ENCODE data around the gene AGRN.

Gene AGRN

DNA sequence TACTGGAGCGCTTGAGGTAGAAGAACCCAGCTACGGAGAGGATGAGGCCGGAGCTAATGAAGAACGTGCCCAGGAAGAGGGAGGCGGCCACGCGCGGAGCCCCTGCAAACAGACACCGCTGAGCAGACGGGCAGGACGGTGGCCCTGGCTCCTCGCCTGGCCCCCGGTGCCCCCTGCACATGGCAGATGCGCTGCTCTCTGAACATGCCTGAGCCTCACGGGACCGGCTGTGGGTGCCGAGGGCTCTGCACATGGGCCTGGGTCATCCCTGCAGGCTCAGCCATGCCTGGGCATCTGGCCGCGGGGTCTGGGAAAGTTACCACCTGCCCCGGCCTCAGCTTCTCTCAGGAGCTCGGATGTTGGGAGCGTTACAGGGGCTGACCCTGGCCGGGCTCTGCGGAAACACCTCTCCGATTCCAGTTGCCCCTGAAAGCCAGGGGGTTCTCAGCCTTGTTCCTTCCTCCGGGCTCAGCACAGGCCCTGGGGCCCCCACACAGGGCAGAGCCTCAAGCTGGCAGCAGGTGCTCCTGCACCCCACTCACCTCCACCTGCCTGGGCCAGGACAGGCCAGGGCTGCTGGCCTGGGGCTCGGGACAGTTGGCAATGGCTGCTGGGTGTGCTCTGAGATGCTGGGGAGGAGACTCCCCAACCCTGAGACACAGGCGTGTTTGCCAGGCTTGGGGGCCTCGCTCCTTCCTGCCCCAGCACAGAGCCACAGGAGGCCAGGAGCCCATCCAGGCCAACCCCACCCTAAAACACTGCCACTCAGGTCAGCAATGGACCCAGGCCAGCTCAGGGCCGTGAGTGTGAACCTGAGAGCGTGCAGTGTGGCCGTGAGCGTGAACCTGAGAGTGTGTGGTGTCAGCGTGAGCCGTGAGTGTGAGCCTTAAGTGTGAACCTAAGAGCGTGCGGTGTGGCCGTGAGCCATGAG, 66.3 kb downstream of the AGRN start:
- DNase-seq (ENCODE audit: low read depth), result no peak
- H3K4me3 ChIP-seq (ENCODE audit: low read length), result no peak overlapping the region
- TF ChIP-seq, protein P1, sequence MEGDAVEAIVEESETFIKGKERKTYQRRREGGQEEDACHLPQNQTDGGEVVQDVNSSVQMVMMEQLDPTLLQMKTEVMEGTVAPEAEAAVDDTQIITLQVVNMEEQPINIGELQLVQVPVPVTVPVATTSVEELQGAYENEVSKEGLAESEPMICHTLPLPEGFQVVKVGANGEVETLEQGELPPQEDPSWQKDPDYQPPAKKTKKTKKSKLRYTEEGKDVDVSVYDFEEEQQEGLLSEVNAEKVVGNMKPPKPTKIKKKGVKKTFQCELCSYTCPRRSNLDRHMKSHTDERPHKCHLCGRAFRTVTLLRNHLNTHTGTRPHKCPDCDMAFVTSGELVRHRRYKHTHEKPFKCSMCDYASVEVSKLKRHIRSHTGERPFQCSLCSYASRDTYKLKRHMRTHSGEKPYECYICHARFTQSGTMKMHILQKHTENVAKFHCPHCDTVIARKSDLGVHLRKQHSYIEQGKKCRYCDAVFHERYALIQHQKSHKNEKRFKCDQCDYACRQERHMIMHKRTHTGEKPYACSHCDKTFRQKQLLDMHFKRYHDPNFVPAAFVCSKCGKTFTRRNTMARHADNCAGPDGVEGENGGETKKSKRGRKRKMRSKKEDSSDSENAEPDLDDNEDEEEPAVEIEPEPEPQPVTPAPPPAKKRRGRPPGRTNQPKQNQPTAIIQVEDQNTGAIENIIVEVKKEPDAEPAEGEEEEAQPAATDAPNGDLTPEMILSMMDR (conservative IDR thresholded peaks at IDR 0.05; ENCODE audit: low read length), result no peak

DNA sequence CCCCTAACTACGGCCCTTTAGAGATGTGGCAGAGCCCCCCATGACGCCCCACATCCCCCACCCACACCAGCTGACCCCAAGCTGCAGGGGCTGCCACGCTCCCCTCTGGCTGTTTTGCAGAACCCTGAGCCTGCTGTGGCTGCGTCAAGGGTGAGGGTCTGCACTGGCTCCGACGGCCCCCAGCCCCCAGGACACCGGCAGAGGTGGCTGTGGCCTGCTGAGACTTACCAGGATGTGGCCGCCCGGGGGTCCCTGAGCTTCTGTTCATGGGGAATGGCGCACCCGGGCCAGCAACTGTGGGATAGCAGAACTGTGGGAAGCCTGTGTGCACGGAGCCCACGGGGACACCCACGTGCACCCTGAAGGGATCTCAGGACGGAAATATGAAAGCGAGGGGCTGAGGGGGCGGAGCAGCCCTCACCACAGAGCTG, 67.0 kb downstream of the AGRN start:
- no peak for DNase-seq (ENCODE audit: low read depth)
- TF ChIP-seq, protein P1 (conservative IDR thresholded peaks at IDR 0.05; ENCODE audit: low read length), result no peak
- H3K4me3 ChIP-seq (ENCODE audit: low read length), result no peak overlapping the region

DNA sequence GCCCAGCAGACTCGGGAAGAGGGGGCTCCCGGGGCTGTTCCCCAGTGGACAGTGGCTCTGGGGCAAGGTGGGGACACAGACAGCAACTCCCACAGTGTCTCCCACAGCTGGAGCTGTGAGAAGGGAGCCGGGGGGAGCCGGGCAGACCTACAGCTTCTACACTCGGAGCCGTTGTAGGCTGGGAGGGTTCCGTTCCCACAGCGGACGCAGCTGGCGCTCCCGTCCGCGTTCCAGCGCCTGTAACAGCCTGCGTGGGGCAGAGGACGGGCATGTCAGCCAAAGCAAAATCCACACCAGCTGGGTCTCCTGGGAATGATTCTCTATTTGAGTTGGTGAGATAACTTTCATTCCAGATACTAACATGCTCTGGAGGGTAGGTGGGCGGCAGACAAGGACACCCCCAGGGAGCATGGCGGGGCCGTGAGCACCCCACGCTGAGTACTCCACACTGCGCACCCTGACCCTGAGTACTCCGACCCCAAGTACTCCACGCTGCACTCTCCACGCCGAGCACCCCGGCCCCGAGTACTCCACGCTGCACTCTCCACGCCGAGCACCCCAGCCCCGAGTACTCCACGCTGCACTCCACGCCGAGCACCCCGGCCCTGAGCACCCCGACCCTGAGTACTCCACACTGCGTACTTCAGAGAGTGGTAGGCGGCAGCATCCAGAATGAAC, 67.6 kb downstream of the AGRN start:
- DNase-seq (ENCODE audit: low read depth), result no peak
- TF ChIP-seq, protein P1 (conservative IDR thresholded peaks at IDR 0.05; ENCODE audit: low read length), result no peak
- no peak overlapping the region for H3K4me3 ChIP-seq (ENCODE audit: low read length)

DNA sequence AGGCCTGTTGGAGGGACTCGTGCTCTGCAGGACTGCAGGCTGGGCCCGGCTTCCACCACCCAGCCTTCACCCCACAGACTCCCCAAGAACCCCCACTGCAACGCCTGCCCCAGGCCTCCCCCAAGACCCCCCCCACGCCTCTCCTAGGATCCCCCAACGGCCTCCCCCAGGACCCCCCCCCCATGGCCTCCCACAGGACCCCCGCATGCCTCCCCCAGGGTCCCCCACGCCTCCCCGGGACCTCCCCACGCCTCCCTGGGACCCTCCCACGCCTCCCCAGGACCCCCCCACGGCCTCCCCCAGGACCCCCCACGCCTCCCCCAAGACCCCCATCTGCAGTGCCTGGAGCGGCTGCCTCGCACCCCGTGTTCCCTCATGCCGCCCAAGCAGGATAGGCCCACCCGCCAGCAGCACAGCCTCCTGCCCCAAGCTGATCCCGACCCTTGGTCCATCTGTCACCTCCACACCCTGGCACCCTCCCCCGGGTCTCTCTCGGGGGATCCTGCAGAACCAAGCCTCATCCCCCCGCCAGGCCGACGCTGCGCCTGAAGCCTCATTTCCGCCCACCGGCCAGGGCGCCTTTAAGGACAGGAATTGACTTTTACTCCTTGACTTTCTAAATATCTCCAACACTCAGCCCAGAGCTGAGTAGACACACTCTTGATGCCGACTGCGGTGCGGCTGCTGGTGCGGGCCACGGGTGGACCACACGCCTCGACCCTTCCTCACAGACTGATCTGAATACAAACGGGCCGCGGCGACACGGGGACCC, 68.3 kb downstream of the AGRN start:
- no peak overlapping the region for H3K4me3 ChIP-seq (ENCODE audit: low read length)
- DNase-seq (ENCODE audit: low read depth), result no peak
- TF ChIP-seq, protein P1 (conservative IDR thresholded peaks at IDR 0.05; ENCODE audit: low read length), result no peak

DNA sequence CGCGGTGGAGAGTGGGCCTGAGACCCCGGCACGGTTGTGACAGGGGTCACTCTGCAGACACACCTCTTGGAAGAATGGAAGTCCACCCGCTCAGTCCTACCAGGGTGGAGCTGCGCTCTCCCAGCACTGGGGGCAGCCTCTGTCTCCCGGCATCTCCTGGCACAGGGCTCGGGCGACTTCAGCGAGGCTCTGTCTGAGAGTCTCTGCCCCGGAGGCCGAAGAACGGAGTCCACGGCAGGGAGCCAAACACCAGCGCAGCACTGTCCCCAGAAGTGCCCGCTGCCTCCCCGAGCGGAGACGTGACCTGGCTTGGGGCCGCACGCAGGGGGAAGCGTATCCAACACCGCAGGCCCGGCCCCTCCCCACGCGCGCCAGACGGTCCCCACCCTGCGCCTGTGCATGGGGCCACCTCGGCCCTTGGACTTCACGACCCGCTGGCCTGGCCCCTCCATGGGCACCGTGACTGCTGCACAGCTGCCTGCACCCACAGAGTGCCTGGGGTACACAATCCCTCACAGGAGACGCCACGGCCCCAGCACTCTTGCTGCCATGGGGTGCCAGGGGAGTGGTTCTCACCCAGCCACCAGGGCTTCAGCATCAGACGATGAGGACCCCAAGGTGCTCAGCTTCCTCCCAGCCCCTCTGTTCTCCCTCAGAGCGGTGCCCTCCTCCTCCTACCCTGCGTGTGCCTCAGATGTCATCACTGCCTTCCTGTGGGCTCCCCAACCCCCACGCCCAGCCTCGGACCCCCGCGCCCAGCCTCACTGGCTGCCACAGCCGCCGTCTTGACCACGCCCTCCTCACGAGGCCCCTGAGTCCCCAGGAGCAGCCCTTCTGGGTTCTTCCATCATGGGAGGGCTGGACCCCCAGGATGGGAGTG, 69.1 kb downstream of the AGRN start:
- TF ChIP-seq, protein P1 (conservative IDR thresholded peaks at IDR 0.05; ENCODE audit: low read length), result no peak
- no peak overlapping the region for H3K4me3 ChIP-seq (ENCODE audit: low read length)
- DNase-seq (ENCODE audit: low read depth), result no peak

DNA sequence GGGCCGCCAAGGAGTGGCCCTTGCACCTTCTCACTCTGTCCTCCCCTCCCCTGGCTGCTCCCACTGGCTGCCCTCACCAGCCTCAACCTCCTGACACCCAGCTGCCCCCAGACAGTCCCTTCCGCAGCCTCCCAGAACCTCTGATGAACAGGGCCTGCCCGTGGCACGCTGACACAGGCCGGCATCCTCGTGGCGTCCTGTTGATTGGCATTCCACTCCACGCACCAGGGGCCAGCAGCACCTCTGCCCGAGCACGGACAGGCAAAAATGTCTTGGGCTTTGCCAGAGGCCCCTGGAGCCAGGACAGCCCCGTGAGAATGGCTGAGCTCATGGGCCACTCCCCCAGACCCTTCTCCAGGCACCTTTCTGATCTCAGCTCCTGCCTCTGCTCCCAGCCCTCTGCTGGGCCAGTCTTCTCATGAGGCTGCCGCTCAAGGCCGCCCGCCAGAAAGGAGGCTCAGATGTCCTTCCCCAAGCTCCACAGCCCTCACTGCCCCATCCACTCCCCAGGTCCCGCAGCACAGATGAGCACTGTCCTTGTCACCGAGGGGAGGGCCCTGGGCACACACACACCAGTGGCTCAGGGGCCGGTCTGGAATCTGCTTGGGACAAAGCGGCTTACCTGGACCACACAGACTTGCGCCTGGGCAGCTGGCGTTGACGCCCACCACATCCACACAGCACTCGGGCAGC, 70.0 kb downstream of the AGRN start:
- TF ChIP-seq, protein P1 (conservative IDR thresholded peaks at IDR 0.05; ENCODE audit: low read length), result no peak
- no peak overlapping the region for H3K4me3 ChIP-seq (ENCODE audit: low read length)
- no peak for DNase-seq (ENCODE audit: low read depth)
